ENCODE results near the gene PEX3. TPM values are rescaled to one million over a fixed set of nuclear protein-coding genes. Genes with fewer than 3 reads are reported as not detected.

Gene PEX3
- total RNA-seq, 1 donor from 2014 or later = 15.1 TPM

- Mint-ChIP-seq H3K36me3 (ENCODE audit: insufficient read depth) (peaks cover 2% of the 10 kb centered on the region), H3K9me3 (ENCODE audit: low read depth) (peaks cover 10% of the 10 kb centered on the region), H3K27me3 (no peaks in the 10 kb centered on the region), H3K27ac (no peak overlapping the region), H3K4me1 (ENCODE audit: low read depth) (peaks cover 6% of the 10 kb centered on the region), H3K4me3 (ENCODE audit: low read depth) (no peak overlapping the region)
- TF ChIP-seq, protein P1, sequence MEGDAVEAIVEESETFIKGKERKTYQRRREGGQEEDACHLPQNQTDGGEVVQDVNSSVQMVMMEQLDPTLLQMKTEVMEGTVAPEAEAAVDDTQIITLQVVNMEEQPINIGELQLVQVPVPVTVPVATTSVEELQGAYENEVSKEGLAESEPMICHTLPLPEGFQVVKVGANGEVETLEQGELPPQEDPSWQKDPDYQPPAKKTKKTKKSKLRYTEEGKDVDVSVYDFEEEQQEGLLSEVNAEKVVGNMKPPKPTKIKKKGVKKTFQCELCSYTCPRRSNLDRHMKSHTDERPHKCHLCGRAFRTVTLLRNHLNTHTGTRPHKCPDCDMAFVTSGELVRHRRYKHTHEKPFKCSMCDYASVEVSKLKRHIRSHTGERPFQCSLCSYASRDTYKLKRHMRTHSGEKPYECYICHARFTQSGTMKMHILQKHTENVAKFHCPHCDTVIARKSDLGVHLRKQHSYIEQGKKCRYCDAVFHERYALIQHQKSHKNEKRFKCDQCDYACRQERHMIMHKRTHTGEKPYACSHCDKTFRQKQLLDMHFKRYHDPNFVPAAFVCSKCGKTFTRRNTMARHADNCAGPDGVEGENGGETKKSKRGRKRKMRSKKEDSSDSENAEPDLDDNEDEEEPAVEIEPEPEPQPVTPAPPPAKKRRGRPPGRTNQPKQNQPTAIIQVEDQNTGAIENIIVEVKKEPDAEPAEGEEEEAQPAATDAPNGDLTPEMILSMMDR (IDR thresholded peaks at IDR 0.05; ENCODE audit: unreplicated experiment) = no peak
- no peak for DNase-seq (ENCODE audit: low spot score, unreplicated experiment)
Observed at GRCh38 chr6:143405373-143406154, 45.0 kb upstream of the PEX3 start.

GRCh38 chr6:143406673-143407072 lies 43.9 kb upstream of the PEX3 start:
- DNase-seq (ENCODE audit: low spot score, unreplicated experiment) = no peak
- Mint-ChIP-seq H3K36me3 (ENCODE audit: insufficient read depth) (peaks cover 2% of the 10 kb centered on the region), H3K4me1 (ENCODE audit: low read depth) (peaks cover 12% of the 10 kb centered on the region), H3K4me3 (ENCODE audit: low read depth) (no peak overlapping the region), H3K27ac (no peak overlapping the region), H3K9me3 (ENCODE audit: low read depth) (peaks cover 10% of the 10 kb centered on the region), H3K27me3 (no peaks in the 10 kb centered on the region)
- TF ChIP-seq, protein P1 (IDR thresholded peaks at IDR 0.05; ENCODE audit: unreplicated experiment) = no peak

DNA sequence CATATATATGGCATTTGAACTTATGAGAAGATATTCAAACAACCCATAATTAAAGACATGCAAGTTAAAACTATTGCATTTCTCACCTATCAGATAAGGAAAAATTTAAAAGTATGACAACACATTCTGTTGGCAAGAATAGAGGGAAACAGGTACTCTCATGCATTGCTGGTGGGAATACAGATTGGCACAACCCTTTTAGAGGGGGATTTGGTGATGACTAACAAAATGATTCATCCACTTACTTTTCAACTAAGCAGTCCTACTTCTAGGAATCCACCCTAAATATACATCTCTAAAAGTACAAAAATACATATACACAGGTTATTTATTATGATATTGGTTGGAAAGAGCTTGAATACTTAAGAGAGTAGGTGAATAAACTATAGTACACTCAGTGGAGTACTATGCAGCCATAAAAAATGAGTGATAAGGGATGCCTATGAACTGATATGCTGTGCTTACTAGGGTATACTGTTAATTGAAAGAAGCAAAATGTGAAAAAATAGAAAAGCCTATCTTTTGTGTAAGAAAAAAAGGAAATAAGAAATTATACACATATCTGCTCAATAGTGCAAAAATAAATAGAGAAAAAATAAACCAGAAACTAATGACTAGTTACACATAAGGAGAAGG lies 42.3 kb upstream of the PEX3 start:
- TF ChIP-seq, protein P1 (IDR thresholded peaks at IDR 0.05; ENCODE audit: unreplicated experiment) = no peak
- peaks cover 12% of the 10 kb centered on the region for H3K9me3 Mint-ChIP-seq (ENCODE audit: low read depth)
- no peak overlapping the region for H3K27ac Mint-ChIP-seq
- H3K36me3 Mint-ChIP-seq (ENCODE audit: insufficient read depth) = peaks cover 2% of the 10 kb centered on the region
- no peak for DNase-seq (ENCODE audit: low spot score, unreplicated experiment)
- H3K27me3 Mint-ChIP-seq = no peaks in the 10 kb centered on the region
- H3K4me3 Mint-ChIP-seq (ENCODE audit: low read depth) = no peak overlapping the region
- peaks cover 19% of the 10 kb centered on the region for H3K4me1 Mint-ChIP-seq (ENCODE audit: low read depth)

GRCh38 chr6:143408787-143409162 lies 41.8 kb upstream of the PEX3 start:
- Mint-ChIP-seq H3K27me3 (no peaks in the 10 kb centered on the region), H3K4me3 (ENCODE audit: low read depth) (no peak overlapping the region), H3K9me3 (ENCODE audit: low read depth) (peaks cover 12% of the 10 kb centered on the region), H3K36me3 (ENCODE audit: insufficient read depth) (peaks cover 2% of the 10 kb centered on the region), H3K4me1 (ENCODE audit: low read depth) (peaks cover 20% of the 10 kb centered on the region), H3K27ac (peak overlapping the region; percentile 27)
- TF ChIP-seq, protein P1 (IDR thresholded peaks at IDR 0.05; ENCODE audit: unreplicated experiment) = no peak
- DNase-seq (ENCODE audit: low spot score, unreplicated experiment) = no peak

DNA sequence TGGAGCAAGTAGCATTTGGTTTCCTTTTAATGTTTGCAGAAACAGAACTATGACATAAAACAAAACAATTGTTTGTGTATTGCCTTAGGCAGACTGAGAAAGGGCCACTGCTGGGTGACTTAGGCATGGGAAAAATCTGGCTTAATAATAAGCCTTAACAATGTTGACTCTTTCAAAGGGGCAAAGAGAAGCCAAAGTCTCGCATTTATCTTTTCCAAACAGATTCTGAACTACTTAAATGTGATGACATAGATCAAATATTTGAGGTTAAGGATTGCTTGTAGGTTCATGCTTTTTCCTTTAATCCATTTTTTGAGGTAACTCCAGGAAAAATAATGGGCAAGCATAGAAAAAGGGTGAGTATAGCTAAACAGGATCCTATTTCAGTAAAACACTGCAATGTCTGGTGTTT lies 39.7 kb upstream of the PEX3 start:
- no peaks in the 10 kb centered on the region for H3K27me3 Mint-ChIP-seq
- peaks cover 23% of the 10 kb centered on the region for H3K4me1 Mint-ChIP-seq (ENCODE audit: low read depth)
- peak overlapping the region; percentile 73 for H3K27ac Mint-ChIP-seq
- H3K4me3 Mint-ChIP-seq (ENCODE audit: low read depth) = no peak overlapping the region
- H3K9me3 Mint-ChIP-seq (ENCODE audit: low read depth) = peaks cover 12% of the 10 kb centered on the region
- no peak for DNase-seq (ENCODE audit: low spot score, unreplicated experiment)
- TF ChIP-seq, protein P1 (IDR thresholded peaks at IDR 0.05; ENCODE audit: unreplicated experiment) = no peak
- peaks cover 2% of the 10 kb centered on the region for H3K36me3 Mint-ChIP-seq (ENCODE audit: insufficient read depth)
